SK-N-SH (cell line): ENCODE data around the gene PODXL2.

Source experiments
- CTCF ChIP-seq: fragments of 200-600 bp; sonication (generic); IDR thresholded peaks from 2 replicates; pipeline ENCODE4 v1.6.1; 2017; ENCODE audit warnings: antibody characterized with exemption, mild to moderate bottlenecking, moderate library complexity
- GABPA ChIP-seq: IDR thresholded peaks from 2 replicates; pipeline ENCODE4 v1.4.0; 2012; ENCODE audit warnings: low read depth, mild to moderate bottlenecking
- GATA2 ChIP-seq: sonication (generic); formaldehyde crosslinking; IDR thresholded peaks from 2 replicates; pipeline ENCODE4 v1.5.0; 2020; ENCODE audit warnings: mild to moderate bottlenecking, missing genetic modification reagents
- MAX ChIP-seq: IDR thresholded peaks from 2 replicates; pipeline ENCODE4 v1.4.0; 2012; ENCODE audit warnings: low read depth
- POLR2AphosphoS5 ChIP-seq: IDR thresholded peaks from 2 replicates; pipeline ENCODE4 v1.6.1; 2012; ENCODE audit warnings: low read depth, low read length
- RAD21 ChIP-seq: IDR thresholded peaks from 2 replicates; pipeline ENCODE4 v1.6.1; 2012; ENCODE audit warnings: mild to moderate bottlenecking, low read length
- REST ChIP-seq: IDR thresholded peaks from 2 replicates; pipeline ENCODE4 v1.6.1; 2012; ENCODE audit warnings: mild to moderate bottlenecking, low read depth, low read length, moderate library complexity
- TCF12 ChIP-seq: IDR thresholded peaks from 2 replicates; pipeline ENCODE4 v1.4.0; 2012
- USF2 ChIP-seq: fragments of 150-350 bp; IDR thresholded peaks from 2 replicates; pipeline ENCODE4 v1.6.1; 2017; ENCODE audit warnings: antibody characterized with exemption, low read length, low read depth, borderline replicate concordance
- YY1 ChIP-seq: IDR thresholded peaks from 2 replicates; pipeline ENCODE4 v1.4.0; 2012; ENCODE audit warnings: low read depth, mild to moderate bottlenecking

GRCh38 chr3:127625821-127626220 is 3.2 kb upstream of the PODXL2 start:
- TF ChIP-seq REST (no peak), GATA2 (CRISPR knock-in tag) (no peak), CTCF (no peak), MAX (no peak), YY1 (no peak), RAD21 (no peak), TCF12 (no peak), USF2 (no peak), GABPA (no peak), POLR2AphosphoS5 (no peak)
